ENCODE data around the gene NR3C1. TPM values are rescaled to one million over a fixed set of nuclear protein-coding genes. Genes with fewer than 3 reads are reported as not detected.

NR3C1 gene
- total RNA-seq, 1 experiment from 2014 or later: 17.5 TPM

DNA sequence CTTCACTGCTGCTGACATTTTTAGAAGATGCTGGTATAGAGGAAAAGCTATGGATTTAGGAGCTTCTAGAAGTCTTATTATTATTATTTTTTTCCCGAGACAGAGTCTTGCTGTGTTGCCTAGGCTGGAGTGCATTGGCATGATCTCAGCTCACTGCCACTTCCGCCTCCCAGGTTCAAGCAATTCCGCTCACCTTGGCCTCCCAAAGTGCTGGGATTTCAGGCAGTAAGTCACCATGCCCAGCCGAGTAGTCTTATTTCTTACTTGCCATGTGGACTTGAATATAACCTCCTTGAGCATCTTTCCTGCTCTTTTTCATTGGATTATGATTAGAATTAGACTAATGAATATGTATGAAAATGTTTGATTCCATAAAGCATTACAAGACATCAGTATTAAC lies 119.5 kb downstream of the NR3C1 start:
- no peak for DNase-seq
- Mint-ChIP-seq H3K27me3 (ENCODE audit: insufficient read depth, unreplicated experiment) (no peaks in the 10 kb centered on the region), H3K9me3 (ENCODE audit: unreplicated experiment) (no peaks in the 10 kb centered on the region), H3K4me1 (ENCODE audit: low read depth, unreplicated experiment) (peaks cover 8% of the 10 kb centered on the region), H3K4me3 (ENCODE audit: unreplicated experiment) (no peak overlapping the region), H3K36me3 (ENCODE audit: insufficient read depth, unreplicated experiment) (no peaks in the 10 kb centered on the region), H3K27ac (ENCODE audit: unreplicated experiment) (no peak overlapping the region)
- H3K4me3 ChIP-seq (ENCODE audit: low read depth, low read length): no peak overlapping the region
- ChIA-PET POLR2A (no interaction called here), CTCF (no interaction called here)
- H3K9me3 ChIP-seq: no peaks in the 10 kb centered on the region
- no TSS peak for BruUV-seq (replicated peaks)
- H3K27me3 ChIP-seq (replicated peaks; ENCODE audit: control insufficient read depth, insufficient read depth, low read length): no peaks in the 10 kb centered on the region
- no peak for TF ChIP-seq CTCF (IDR thresholded peaks at IDR 0.05; ENCODE audit: insufficient read depth in 1 of 2, low read depth in 1 of 2, low read length in 1 of 2, severe bottlenecking in 1 of 2, unreplicated experiment in 1 of 2)
- intact Hi-C loops (cut with micrococcal nuclease; ENCODE audit: unreplicated experiment): no loop called here
- H3K4me1 ChIP-seq: no peaks in the 10 kb centered on the region; the same call in 1 of the 2 replicates
- H3K36me3 ChIP-seq (ENCODE audit: control insufficient read depth, insufficient read depth, low read length): no peaks in the 10 kb centered on the region

DNA sequence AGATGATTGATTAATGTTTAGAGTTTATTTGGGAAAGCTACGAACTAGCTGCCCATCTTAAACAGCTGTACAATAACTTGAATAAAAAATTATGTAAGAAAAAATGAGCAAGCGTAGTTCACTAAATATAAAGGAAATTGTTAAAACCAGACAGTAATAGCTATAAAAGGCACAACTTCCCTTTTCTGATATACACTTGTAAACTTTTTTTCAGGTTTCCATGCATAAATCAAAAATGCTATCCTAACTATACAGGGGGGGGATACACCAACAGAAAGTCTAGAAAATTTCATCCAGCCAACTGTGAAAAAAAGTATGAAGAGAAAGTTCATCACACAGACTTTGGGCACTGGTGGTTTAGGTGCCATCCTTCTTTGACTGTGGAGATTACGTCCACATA lies 122.3 kb downstream of the NR3C1 start:
- H3K27me3 Mint-ChIP-seq (ENCODE audit: insufficient read depth, unreplicated experiment): no peaks in the 10 kb centered on the region
- no peak for DNase-seq
- no peaks in the 10 kb centered on the region for H3K9me3 ChIP-seq
- H3K27ac Mint-ChIP-seq (ENCODE audit: unreplicated experiment): no peak overlapping the region
- POLR2A ChIA-PET: no interaction called here
- intact Hi-C loops (cut with micrococcal nuclease; ENCODE audit: unreplicated experiment): no loop called here
- no peaks in the 10 kb centered on the region for H3K27me3 ChIP-seq (replicated peaks; ENCODE audit: control insufficient read depth, insufficient read depth, low read length)
- TF ChIP-seq CTCF (IDR thresholded peaks at IDR 0.05; ENCODE audit: insufficient read depth in 1 of 2, low read depth in 1 of 2, low read length in 1 of 2, severe bottlenecking in 1 of 2, unreplicated experiment in 1 of 2): no peak
- no peaks in the 10 kb centered on the region for H3K9me3 Mint-ChIP-seq (ENCODE audit: unreplicated experiment)
- no peak overlapping the region for H3K4me3 Mint-ChIP-seq (ENCODE audit: unreplicated experiment)
- H3K4me1 Mint-ChIP-seq (ENCODE audit: low read depth, unreplicated experiment): peaks cover 8% of the 10 kb centered on the region
- H3K36me3 ChIP-seq (ENCODE audit: control insufficient read depth, insufficient read depth, low read length): no peaks in the 10 kb centered on the region
- CTCF ChIA-PET: no interaction called here
- H3K4me1 ChIP-seq: no peaks in the 10 kb centered on the region; the same call in 1 of the 2 replicates
- BruUV-seq (replicated peaks): no TSS peak
- no peak overlapping the region for H3K4me3 ChIP-seq (ENCODE audit: low read depth, low read length)
- H3K36me3 Mint-ChIP-seq (ENCODE audit: insufficient read depth, unreplicated experiment): no peaks in the 10 kb centered on the region

DNA sequence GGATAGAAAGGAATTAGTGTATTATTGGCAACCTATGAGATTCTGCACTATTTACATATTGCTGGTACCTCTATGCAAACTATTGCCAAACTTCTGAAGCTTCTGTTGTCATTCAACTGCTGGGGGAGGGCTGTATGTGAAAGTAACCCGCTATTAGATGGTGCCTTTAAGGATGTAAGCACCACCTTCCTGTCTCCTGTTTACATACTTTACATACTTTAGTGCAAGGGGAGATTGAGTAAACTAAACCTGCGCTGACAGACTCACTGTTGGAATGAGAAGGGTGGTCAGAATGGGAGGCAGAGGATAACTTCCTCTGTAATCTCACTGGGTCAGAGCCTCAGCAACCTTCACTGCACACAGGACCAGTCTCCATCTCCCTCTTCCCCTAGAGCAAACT lies 123.8 kb downstream of the NR3C1 start:
- H3K36me3 ChIP-seq (ENCODE audit: control insufficient read depth, insufficient read depth, low read length): no peaks in the 10 kb centered on the region
- no peak overlapping the region for H3K4me3 Mint-ChIP-seq (ENCODE audit: unreplicated experiment)

More for the DNA sequence above, 123.8 kb downstream of the NR3C1 start:
- peaks cover 8% of the 10 kb centered on the region for H3K4me1 Mint-ChIP-seq (ENCODE audit: low read depth, unreplicated experiment)
- H3K27me3 Mint-ChIP-seq (ENCODE audit: insufficient read depth, unreplicated experiment): no peaks in the 10 kb centered on the region
- peak; percentile 50 to 55 for DNase-seq
- no peak overlapping the region for H3K4me3 ChIP-seq (ENCODE audit: low read depth, low read length)
- no peaks in the 10 kb centered on the region for H3K9me3 ChIP-seq
- no peak overlapping the region for H3K27ac Mint-ChIP-seq (ENCODE audit: unreplicated experiment)
- CTCF ChIA-PET: interaction anchor here (0.6 kb wide), 1 partner anchor 15 kb away, joined by 3 read pairs; no protein-coding TSS in a partner anchor
- no peaks in the 10 kb centered on the region; the same call in 1 of the 2 replicates for H3K4me1 ChIP-seq
- POLR2A ChIA-PET: no interaction called here
- H3K27me3 ChIP-seq (replicated peaks; ENCODE audit: control insufficient read depth, insufficient read depth, low read length): no peaks in the 10 kb centered on the region
- intact Hi-C loops (cut with micrococcal nuclease; ENCODE audit: unreplicated experiment): no loop called here
- H3K9me3 Mint-ChIP-seq (ENCODE audit: unreplicated experiment): no peaks in the 10 kb centered on the region
- no peak for TF ChIP-seq CTCF (IDR thresholded peaks at IDR 0.05; ENCODE audit: insufficient read depth in 1 of 2, low read depth in 1 of 2, low read length in 1 of 2, severe bottlenecking in 1 of 2, unreplicated experiment in 1 of 2)
- H3K36me3 Mint-ChIP-seq (ENCODE audit: insufficient read depth, unreplicated experiment): no peaks in the 10 kb centered on the region
- BruUV-seq (replicated peaks): no TSS peak
